GM10847 (cell line): ENCODE data around the gene ST6GALNAC6.

Source experiments
- POLR2A ChIP-seq: IDR thresholded peaks from 2 replicates; pipeline ENCODE4 v1.6.1; 2011; ENCODE audit not compliant: insufficient read length; ENCODE audit errors: extremely low read depth

ST6GALNAC6 gene, protein sequence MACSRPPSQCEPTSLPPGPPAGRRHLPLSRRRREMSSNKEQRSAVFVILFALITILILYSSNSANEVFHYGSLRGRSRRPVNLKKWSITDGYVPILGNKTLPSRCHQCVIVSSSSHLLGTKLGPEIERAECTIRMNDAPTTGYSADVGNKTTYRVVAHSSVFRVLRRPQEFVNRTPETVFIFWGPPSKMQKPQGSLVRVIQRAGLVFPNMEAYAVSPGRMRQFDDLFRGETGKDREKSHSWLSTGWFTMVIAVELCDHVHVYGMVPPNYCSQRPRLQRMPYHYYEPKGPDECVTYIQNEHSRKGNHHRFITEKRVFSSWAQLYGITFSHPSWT

DNA sequence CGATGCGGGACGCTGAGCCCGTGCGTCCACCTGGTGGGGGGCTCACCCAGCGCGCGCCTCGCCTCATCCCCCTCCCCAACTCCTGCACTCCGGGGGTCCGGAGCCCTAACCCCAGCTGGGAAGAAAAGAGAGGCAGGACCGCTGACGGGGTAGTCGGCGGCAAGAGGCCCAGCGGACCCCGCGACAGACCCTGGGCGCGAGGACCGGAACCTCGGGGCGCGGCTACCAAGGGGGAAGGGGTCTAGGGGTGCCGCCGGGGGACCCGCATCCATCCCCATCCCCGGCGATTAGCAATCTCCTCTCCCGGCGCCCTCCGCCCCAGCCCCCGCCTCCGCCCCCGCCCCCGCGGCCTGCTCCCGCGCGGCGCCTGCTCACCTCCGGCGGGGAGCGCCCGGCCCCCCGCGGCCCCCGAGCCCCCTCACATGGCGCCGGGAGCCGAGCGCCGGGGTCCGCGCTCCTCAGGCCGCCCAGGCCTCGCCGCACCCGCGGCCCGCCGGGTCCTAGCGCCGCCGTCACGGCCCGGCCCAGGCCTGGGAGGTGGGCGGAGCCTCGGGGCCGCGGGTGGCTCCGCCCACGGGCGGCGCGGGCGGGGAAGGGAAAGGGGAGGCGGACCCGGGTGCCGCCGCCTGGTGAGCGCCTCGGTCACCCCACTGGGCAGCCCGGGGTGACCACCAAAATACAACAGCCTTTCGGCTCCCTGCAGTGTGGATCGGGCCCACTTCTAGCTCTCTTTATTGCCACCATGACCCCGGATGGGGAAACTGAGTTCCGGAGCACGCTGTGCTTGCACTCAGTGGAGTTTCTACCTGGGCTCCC is at the start of gene ST6GALNAC6:
TSS of gene ST6GALNAC6 (minus strand) at position 476 of the 816 bp plus-strand sequence. CDS start 1,622 bp downstream, outside the sequence.
- peak; percentile 42 for TF ChIP-seq POLR2A

DNA sequence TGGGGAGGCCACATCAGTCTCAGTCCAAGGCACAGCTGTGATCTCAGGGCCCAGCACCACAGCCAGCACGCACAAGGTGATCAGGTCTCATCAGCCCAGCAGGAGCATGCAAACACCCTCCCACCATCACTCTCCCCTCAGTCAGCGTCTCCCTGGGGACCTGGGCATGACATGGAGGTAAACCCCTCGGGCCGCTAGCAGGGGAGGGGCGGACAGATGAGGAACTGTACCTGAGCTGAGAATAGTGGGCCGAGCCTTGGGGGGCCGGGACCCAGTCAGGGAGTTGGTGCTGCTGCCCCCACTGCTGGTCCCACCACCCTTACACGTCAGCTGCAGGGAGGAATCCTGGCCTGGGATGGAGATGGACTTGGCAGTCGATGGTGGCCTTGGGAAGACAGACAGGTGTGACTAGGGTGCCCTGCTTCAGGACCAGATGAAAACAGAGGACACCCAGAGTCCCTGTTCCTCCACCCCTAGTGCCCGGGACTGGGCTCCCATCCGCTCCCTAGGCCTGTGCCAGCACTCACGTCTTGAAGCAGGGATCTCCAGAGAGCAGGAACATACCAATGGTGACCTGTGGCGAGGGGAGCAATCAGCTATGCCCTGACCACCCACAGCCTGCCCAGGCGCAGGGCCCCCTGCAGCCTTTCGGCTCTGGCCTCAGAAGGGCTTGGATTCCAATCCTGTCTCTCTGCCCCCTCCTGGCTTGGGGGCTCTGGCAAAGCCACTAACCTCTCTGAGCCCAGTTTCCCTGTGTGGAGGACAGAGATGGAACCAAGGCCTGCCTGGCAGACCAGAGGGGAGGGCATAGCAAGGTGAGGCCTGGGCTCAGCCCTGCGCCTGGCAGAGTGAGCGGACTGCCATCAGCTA is 48.7 kb upstream of the ST6GALNAC6 start:
- TF ChIP-seq POLR2A: no peak

DNA sequence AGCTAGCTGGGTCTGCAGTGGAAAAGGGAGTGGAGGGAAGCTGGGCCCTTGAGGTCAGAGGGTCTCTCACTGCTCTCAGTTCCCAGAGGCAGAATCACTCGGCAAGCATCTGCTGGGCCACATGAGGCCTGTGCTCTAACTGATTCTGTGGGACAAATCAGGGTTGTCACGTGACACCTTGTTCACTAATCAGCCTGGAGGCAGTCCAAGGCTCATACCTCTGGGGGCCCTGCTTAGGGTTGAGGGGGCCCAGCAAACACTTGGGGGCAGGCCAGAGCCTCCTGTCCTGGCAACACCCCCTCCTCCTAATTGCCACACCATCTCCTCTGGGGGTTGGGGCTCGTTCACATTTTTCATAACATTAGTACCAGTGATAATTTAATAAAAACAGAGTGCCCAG is 47.3 kb upstream of the ST6GALNAC6 start:
- no peak for TF ChIP-seq POLR2A

DNA sequence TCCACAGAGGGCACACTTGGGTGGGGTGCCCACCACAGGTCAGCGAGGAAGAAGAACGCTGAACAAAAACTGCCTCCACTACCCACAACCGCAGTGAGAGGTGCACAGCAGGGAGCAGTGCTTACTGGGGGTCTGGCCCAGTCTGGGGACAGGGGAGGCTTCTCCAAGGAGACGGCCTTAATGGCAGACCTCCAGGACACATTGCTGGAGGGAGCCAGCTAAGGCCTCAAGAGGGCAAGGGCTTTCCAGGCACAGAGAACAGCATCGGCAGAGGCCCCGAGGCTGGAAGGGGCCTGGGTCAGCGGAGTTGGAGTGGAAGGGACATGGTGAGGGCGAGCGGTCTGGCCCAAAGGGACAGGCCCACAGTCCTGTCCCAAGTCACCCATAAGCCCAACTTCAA is 46.5 kb upstream of the ST6GALNAC6 start:
- TF ChIP-seq POLR2A: no peak

DNA sequence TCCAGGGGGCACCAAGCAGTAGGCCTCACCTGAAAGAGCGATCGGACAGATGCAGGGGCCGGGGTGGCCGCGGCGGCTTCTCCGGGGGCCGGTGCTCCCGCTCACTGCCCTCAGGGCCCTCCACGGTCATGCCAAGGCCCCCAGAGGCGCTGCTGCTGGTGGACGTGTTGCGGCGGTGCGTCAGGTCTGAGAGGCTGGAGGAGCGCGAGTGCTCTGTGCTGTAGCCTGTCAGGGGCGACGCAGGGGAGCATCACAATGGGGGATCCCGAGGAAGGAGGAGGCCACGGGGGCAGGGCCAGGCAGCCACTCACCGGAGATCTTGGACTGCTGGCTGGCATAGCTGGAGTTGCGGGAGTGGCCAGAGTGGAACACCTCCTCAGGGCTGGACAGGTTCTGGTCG is 45.9 kb upstream of the ST6GALNAC6 start:
- TF ChIP-seq POLR2A: no peak

DNA sequence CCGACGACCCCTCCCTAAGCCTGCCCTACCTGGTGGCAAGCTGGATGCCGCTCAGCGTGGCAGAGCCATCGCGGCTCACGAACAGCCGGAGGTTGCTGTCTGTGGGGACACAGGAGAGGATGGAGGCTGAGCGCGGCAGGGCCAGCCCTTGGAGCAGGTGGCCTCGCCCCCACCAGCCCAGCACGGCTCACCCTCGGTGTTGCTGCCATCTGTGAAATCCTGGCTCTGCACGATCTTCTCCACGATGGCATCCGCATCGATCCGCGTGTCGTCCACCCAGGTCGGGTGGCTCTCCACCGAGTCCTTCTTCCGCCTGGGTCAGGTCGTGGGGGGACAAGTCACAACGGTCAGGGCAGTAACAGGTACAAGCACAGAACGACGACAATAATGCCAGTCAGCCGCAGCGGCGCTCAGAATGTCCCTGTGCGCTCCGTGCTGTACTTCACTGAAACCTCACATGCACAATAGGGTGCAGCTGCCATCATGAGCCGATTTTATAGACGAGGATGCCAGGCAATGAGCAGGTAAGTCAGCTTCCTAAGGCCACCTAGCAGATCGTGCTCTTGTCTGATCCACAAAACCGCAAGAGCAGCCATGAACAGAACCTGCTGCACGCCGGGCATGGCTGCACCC is 45.3 kb upstream of the ST6GALNAC6 start:
- TF ChIP-seq POLR2A: no peak

DNA sequence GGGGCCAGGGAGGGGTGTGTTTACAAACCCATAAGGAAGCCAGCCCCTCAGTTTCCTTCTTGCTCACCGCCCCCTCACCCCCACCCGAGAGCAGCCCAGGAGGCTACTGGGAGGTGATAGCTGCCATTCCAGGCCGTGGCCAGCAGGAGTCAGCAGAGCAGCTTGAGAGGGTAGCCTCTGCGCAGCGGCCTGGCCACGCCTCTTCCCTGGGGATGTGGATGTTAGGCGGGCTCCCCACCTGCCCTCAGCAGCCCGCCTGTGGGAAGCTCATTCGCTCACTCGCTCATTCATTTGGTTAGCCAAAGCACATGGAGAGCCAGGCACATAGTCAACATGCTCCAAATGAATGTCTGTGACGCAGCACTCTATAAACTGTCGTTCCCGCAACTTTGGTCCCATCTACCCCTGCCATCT is 44.3 kb upstream of the ST6GALNAC6 start:
- no peak for TF ChIP-seq POLR2A

DNA sequence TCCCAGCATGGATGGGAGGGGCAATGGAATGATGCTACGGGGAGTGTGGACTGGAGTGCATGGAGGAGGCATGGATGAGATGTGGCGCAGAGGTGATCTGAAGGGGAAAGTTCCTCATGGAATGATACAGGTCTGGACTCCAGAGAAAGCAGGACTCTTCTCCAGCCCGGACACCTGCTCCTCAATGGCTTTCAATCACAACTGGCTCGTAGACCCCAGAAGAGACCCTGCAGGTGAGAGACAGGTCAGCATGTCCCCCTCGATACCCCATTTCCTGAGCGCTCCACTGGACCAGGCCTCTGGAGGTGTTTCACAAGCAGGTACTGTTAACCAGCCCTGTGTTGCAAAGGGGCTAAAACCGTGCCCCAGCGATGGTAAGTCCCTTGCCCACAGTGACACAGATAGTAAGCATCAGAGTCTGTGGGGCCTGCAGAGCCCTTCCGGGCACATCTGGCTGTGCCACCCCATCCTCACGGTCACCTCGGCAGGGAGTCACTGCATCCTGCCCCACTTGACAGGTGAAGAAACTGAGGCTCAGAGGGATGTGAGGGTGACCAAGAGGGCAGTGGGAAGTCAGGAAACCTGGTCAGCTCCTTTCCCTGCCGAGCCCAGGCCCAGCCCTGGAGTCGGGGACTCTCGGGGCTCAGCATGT is 43.7 kb upstream of the ST6GALNAC6 start:
- TF ChIP-seq POLR2A: no peak

DNA sequence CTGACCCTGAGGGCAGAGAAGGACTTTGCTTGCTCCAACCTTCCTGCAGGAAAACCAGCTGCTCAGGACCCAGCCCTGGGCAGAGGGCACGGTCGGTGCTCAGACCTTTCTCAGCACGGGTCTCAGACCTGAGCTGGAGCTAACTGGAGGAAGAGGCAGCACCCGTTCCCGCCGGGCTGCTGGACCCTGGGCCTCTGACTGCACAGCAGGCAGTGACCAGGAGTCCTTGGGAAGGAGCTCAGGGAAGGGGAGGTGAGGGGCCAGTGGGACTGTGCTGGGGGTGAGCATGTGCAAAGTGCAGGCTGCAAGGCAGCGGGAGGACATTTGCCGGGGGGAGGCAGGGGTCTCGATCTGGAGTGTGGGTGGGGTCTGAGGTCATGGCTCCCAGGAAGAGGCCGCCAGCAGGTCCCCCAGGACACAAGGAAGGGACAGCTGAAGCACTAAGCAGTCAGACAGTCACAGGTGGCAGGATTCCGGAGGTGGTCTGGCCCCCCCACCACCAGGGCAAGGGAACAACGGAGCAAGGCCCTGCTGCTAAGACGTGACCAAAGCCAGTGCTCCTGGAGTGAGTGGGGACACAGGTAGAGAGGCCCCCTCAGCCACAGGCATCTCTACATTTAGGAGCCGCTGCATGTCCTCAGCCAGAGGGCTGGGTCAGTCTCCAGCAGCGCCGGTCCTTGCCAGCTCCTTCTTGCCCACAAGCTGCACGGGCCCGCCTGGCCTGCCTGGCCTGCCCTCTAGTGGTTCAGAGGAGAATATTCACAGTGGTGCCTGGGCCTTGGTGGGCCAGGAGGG is 43.0 kb upstream of the ST6GALNAC6 start:
- no peak for TF ChIP-seq POLR2A

DNA sequence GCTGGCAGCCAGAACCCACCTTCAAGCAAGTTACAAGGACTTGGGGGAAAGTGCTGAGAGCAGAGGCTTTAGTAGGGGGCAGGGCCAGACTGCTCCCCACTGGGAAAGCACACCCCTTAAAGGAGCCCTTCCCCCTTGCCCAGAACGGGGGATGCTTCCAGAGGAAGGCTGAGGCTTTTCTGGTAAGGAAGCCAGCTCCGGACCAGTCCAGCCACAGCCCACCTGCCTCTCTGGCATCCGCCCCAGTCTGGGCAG is 42.5 kb upstream of the ST6GALNAC6 start:
- no peak for TF ChIP-seq POLR2A

DNA sequence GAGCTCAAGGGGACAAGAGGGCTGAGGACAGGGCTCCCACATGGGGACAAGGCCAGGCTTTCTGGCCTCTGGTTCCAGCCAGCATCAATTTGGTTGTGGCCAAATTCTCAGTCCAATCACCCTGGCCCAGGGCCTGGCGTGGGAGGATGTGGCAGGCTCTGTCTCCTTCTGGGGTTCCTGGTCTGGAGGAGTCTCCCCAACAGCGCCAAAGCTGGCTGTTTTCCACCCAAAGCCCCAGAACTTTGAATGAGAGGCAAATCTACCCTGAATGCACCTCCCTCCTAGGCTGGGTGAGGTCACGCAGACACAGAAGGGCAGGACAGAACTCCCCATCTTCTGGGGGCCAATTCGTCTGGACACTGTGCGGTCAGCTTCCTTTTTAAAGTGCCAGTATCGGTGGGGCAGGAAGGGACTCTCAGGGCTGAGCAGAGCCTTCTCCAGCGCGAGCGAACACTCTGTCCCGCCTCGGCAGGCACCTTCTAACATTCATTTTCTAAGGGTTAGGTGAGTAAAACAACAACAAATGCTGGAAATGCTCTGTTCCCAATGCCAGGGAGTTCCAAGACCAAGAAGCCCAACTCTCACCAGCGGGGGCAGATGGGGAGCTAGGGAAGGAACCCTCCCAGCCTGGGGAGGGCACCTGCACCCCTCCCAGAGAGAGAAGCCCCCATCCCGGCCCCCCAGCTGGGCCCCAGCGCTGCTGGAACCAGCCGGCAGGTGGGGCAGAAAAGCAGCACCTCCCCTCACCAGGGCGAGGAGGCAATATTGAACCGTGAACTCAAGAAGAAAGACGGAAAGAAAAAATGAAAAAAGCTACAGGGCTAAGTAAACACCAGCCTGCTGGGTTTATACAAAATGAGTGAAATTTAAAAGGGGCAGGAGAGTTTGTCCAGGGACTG is 41.9 kb upstream of the ST6GALNAC6 start:
- TF ChIP-seq POLR2A: no peak

DNA sequence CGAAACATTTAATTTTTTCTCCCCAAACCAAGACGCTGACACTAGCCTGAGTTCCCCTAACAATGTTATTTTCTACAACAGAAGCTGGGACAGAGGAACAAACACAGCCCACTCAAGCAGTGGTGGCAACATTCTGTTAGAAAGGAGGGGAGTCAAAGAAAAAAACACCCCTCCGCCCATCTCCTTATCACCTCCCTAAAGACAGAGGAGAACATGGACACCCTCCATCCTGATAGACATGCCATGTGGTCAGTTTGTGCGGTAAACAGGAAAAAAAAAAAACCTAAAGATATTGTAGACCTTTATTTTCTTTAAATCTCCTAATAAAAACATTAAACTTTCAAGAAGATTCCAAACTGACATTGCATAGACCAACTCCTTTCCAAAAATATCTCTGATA is 41.2 kb upstream of the ST6GALNAC6 start:
- no peak for TF ChIP-seq POLR2A

DNA sequence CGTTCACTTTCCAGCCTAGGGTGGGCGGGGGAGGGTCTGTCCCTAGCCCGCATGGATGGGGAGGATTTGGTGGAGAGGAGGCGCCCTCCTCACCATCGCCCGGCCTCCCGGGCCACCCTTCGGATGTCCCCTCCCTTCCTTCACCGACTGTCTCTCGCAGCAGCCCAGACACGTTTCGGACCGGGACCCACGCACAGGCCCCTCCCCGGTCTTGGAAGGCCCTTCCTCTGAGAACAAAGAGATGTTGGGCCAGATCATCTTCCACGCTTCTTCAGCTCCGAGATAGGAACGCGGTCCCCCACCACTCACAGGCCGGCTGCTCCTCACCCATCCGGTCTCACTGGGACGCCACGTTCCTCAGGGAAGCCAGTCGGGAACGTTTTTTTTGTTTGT is 38.9 kb upstream of the ST6GALNAC6 start:
- TF ChIP-seq POLR2A: no peak
